ENCODE results near the gene ELK3. TPM values are rescaled to one million over a fixed set of nuclear protein-coding genes. Genes with fewer than 3 reads are reported as not detected.

Gene ELK3
- polyA plus RNA-seq, 1 experiment: 20.9 TPM

GRCh38 chr12:96236221-96236822, 42.1 kb downstream of the ELK3 start:
- no peaks in the 10 kb centered on the region for H3K36me3 ChIP-seq (ENCODE audit: control insufficient read depth, insufficient read depth, low read length)
- no peaks in the 10 kb centered on the region for H3K27me3 ChIP-seq (ENCODE audit: control insufficient read depth, insufficient read depth, low read length)
- DNase-seq (ENCODE audit: low read depth): no peak
- ChIA-PET POLR2A (no interaction called here), CTCF (interaction anchor here (0.6 kb wide), 1 partner anchor 154 kb away, joined by 3 read pairs; no protein-coding TSS in a partner anchor)
- H3K4me3 ChIP-seq (ENCODE audit: low read depth, low read length): no peak overlapping the region
- TF ChIP-seq CTCF (IDR thresholded peaks at IDR 0.05; ENCODE audit: insufficient read depth, low read depth, low read length): no peak

- H3K36me3 ChIP-seq (ENCODE audit: control insufficient read depth, insufficient read depth, low read length): no peaks in the 10 kb centered on the region
- TF ChIP-seq CTCF (IDR thresholded peaks at IDR 0.05; ENCODE audit: insufficient read depth, low read depth, low read length): no peak
- POLR2A ChIA-PET: no interaction called here
- no peak overlapping the region for H3K4me3 ChIP-seq (ENCODE audit: low read depth, low read length)
- H3K27me3 ChIP-seq (ENCODE audit: control insufficient read depth, insufficient read depth, low read length): no peaks in the 10 kb centered on the region
- no peak for DNase-seq (ENCODE audit: low read depth)
- CTCF ChIA-PET: interaction anchor here (0.6 to 1.2 kb wide), 3 partner anchors 25 to 280 kb away, joined by 3 to 4 read pairs (median 3); no protein-coding TSS in a partner anchor
These were observed 42.9 kb downstream of the ELK3 start for GRCh38 chr12:96237035-96237434.

GRCh38 chr12:96237465-96238077, 43.4 kb downstream of the ELK3 start:
- Histone ChIP-seq H3K36me3 (ENCODE audit: control insufficient read depth, insufficient read depth, low read length) (no peaks in the 10 kb centered on the region), H3K27me3 (ENCODE audit: control insufficient read depth, insufficient read depth, low read length) (no peaks in the 10 kb centered on the region), H3K4me3 (ENCODE audit: low read depth, low read length) (no peak overlapping the region)
- TF ChIP-seq CTCF (IDR thresholded peaks at IDR 0.05; ENCODE audit: insufficient read depth, low read depth, low read length): no peak
- peak; percentile 88 for DNase-seq (ENCODE audit: low read depth)
- ChIA-PET POLR2A (no interaction called here), CTCF (interaction anchor here (0.7 to 1.2 kb wide), 4 partner anchors 25 to 280 kb away, joined by 3 to 4 read pairs (median 3); partner anchors contain the start of gene CFAP54)

GRCh38 chr12:96238336-96239047, 44.3 kb downstream of the ELK3 start:
- ChIA-PET CTCF (interaction anchor here (0.8 to 0.9 kb wide), 2 partner anchors 161 to 251 kb away, joined by 3 to 4 read pairs; partner anchors contain the start of gene CFAP54), POLR2A (no interaction called here)
- Histone ChIP-seq H3K27me3 (ENCODE audit: control insufficient read depth, insufficient read depth, low read length) (no peaks in the 10 kb centered on the region), H3K36me3 (ENCODE audit: control insufficient read depth, insufficient read depth, low read length) (no peaks in the 10 kb centered on the region), H3K4me3 (ENCODE audit: low read depth, low read length) (no peak overlapping the region)
- DNase-seq (ENCODE audit: low read depth): no peak
- no peak for TF ChIP-seq CTCF (IDR thresholded peaks at IDR 0.05; ENCODE audit: insufficient read depth, low read depth, low read length)

Measured in BJ (cell line).